Astrocyte (in vitro differentiated cells and primary cell): ENCODE data around the gene CAMK2B. TPM values are rescaled to one million over a fixed set of nuclear protein-coding genes. Genes with fewer than 3 reads are reported as not detected.

ENCODE experiments used
- DNase-seq: peaks from one replicate; pipeline ENCODE4 v3.0.0-alpha.2; 2010; ENCODE audit warnings: low read depth
- FAIRE-seq: peaks from 2 replicates; lab custom pipeline; 2011; peaks lifted over from hg19 to GRCh38; lab: Jason Lieb, UNC
- H2AFZ ChIP-seq: 2 replicates; pipeline ENCODE4 v1.6.0; 2012; ENCODE audit warnings: low read depth, low read length, inconsistent platforms
- H3K27ac ChIP-seq: 2 replicates; pipeline ENCODE4 v1.5.1; 2011; ENCODE audit warnings: low read depth, low read length, inconsistent platforms
- H3K27me3 ChIP-seq: 2 replicates; pipeline ENCODE4 v1.6.0; 2011; ENCODE audit warnings: low read length, inconsistent platforms; ENCODE audit not compliant: insufficient read depth
- H3K36me3 ChIP-seq: 2 replicates; pipeline ENCODE4 v1.5.1; 2011; ENCODE audit warnings: low read length, inconsistent platforms; ENCODE audit not compliant: insufficient read depth
- H3K4me1 ChIP-seq: 2 replicates; pipeline ENCODE4 v1.5.1; 2011; ENCODE audit warnings: low read length, inconsistent platforms; ENCODE audit not compliant: insufficient read depth
- H3K4me2 ChIP-seq: 2 replicates; pipeline ENCODE4 v1.6.0; 2012; ENCODE audit warnings: low read length, inconsistent platforms
- H3K4me3 ChIP-seq: 2 replicates; pipeline ENCODE4 v1.5.1; 2011; ENCODE audit warnings: low read depth, mild to moderate bottlenecking, low read length, inconsistent platforms; ENCODE audit not compliant: insufficient read depth
- H3K79me2 ChIP-seq: 2 replicates; pipeline ENCODE4 v1.6.0; 2012; ENCODE audit warnings: mild to moderate bottlenecking, low read length, inconsistent platforms; ENCODE audit not compliant: insufficient read depth
- H3K9ac ChIP-seq: 2 replicates; pipeline ENCODE4 v1.6.0; 2012; ENCODE audit warnings: mild to moderate bottlenecking, low read length, inconsistent platforms
- H3K9me3 ChIP-seq: 2 replicates; pipeline ENCODE4 v1.5.1; 2012; ENCODE audit warnings: low read depth, mild to moderate bottlenecking, low read length, inconsistent platforms; ENCODE audit not compliant: insufficient read depth
- H4K20me1 ChIP-seq: 2 replicates; pipeline ENCODE4 v1.6.0; 2012; ENCODE audit warnings: low read length, inconsistent platforms; ENCODE audit not compliant: insufficient read depth
- H3K27ac Mint-ChIP-seq: one replicate; pipeline ENCODE4 v1.8.0; 2021; ENCODE audit warnings: mild to moderate bottlenecking, mixed read lengths; ENCODE audit not compliant: unreplicated experiment
- H3K27me3 Mint-ChIP-seq: one replicate; pipeline ENCODE4 v1.8.0; 2021; ENCODE audit warnings: low read depth, mixed read lengths; ENCODE audit not compliant: unreplicated experiment
- H3K36me3 Mint-ChIP-seq: one replicate; pipeline ENCODE4 v1.8.0; 2021; ENCODE audit warnings: low read depth, mixed read lengths; ENCODE audit not compliant: unreplicated experiment
- H3K4me1 Mint-ChIP-seq: one replicate; pipeline ENCODE4 v1.8.0; 2021; ENCODE audit warnings: low read depth, mixed read lengths; ENCODE audit not compliant: unreplicated experiment
- H3K4me3 Mint-ChIP-seq: one replicate; pipeline ENCODE4 v1.8.0; 2021; ENCODE audit warnings: mild to moderate bottlenecking, moderate library complexity, mixed read lengths; ENCODE audit not compliant: unreplicated experiment
- H3K9me3 Mint-ChIP-seq: one replicate; pipeline ENCODE4 v1.8.0; 2021; ENCODE audit warnings: mild to moderate bottlenecking, mixed read lengths; ENCODE audit not compliant: unreplicated experiment
- EZH2 ChIP-seq: IDR thresholded peaks from 2 replicates; pipeline ENCODE4 v1.6.1; 2012; ENCODE audit warnings: mild to moderate bottlenecking, low read length, inconsistent platforms; ENCODE audit not compliant: insufficient read depth
- total RNA-seq: library from RNA; stranded (reverse); gene quantifications from 2 replicates; pipeline ENCODE4 v1.2.1, GENCODE V29; 2021
- TF ChIP-seq, protein P1 (sequence below): IDR thresholded peaks from 2 replicates; pipeline ENCODE4 v1.5.1; 2011; ENCODE audit warnings: low read depth, mild to moderate bottlenecking, inconsistent platforms, low read length, moderate library complexity; ENCODE audit not compliant: insufficient read depth

CAMK2B gene
- total RNA-seq, 1 donor from 2014 or later: 0.18 TPM

DNA sequence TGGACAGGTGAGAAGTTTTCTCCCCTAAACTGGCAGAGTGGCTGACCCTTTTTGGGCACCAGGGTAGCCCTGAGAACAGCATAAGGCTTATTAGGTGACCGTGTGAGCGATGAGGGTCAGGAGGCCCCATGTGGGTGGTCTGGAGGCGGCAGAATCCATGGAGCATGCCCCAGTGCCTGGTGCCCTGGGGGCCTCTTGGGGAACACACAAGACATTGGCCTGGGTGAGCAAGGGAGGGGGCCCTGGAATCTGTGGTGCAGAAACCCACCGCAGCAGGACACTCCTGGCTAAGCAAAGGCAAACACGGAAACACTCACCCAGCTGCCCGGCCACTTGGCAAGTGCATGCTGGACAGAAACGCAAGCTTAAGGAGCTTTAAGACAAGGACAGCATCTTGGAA is 95.1 kb downstream of the CAMK2B start:
- no peaks in the 10 kb centered on the region for H3K9me3 Mint-ChIP-seq
- H3K36me3 Mint-ChIP-seq: no peaks in the 10 kb centered on the region
- Histone ChIP-seq H3K4me1 (no peaks in the 10 kb centered on the region), H3K4me3 (no peak overlapping the region), H3K27ac (no peak overlapping the region), H3K36me3 (no peaks in the 10 kb centered on the region), H3K9ac (no peak overlapping the region), H3K27me3 (peaks cover 2% of the 10 kb centered on the region), H2AFZ (no peak overlapping the region), H3K4me2 (no peak overlapping the region), H3K79me2 (no peaks in the 10 kb centered on the region), H4K20me1 (no peaks in the 10 kb centered on the region), H3K9me3 (no peaks in the 10 kb centered on the region)
- H3K27me3 Mint-ChIP-seq: peaks cover 22% of the 10 kb centered on the region
- TF ChIP-seq, protein P1, sequence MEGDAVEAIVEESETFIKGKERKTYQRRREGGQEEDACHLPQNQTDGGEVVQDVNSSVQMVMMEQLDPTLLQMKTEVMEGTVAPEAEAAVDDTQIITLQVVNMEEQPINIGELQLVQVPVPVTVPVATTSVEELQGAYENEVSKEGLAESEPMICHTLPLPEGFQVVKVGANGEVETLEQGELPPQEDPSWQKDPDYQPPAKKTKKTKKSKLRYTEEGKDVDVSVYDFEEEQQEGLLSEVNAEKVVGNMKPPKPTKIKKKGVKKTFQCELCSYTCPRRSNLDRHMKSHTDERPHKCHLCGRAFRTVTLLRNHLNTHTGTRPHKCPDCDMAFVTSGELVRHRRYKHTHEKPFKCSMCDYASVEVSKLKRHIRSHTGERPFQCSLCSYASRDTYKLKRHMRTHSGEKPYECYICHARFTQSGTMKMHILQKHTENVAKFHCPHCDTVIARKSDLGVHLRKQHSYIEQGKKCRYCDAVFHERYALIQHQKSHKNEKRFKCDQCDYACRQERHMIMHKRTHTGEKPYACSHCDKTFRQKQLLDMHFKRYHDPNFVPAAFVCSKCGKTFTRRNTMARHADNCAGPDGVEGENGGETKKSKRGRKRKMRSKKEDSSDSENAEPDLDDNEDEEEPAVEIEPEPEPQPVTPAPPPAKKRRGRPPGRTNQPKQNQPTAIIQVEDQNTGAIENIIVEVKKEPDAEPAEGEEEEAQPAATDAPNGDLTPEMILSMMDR: no peak
- no peak for TF ChIP-seq EZH2
- DNase-seq (no peak), FAIRE-seq (no peak)
- H3K27ac Mint-ChIP-seq: no peak overlapping the region
- no peaks in the 10 kb centered on the region for H3K4me1 Mint-ChIP-seq
- no peak overlapping the region for H3K4me3 Mint-ChIP-seq

DNA sequence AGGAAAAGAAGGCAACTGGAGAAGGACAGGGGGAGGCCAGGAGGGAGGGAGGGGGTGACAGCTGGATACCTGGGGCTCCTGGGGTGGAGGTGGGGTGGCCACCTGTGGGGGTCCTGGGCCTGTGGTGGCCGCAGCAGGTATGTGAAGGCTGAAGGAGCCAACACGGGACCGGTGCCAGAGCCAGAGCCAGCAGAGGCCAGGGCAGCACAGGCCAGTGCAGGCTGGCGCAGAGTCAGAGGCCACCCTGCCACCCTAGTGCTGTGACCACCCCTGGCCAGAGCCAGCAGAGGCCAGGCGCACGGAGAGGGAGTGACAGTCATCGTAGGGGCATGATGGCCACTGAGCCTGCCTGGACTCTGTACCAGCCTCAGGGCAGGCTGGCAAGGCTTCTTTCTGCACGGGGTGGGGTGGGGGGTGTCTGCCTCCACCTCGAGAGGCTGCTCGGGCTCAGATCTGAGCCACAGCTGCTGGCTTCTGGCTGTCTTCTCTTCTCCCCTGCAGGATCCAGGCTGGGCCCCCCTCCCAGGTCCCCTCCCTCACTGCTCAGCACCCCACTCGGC is 95.8 kb downstream of the CAMK2B start:
- H3K27ac ChIP-seq: no peak overlapping the region
- H4K20me1 ChIP-seq: no peaks in the 10 kb centered on the region
- no peak for FAIRE-seq
- no peaks in the 10 kb centered on the region for H3K36me3 ChIP-seq
- H3K27ac Mint-ChIP-seq: no peak overlapping the region
- H3K27me3 Mint-ChIP-seq: peaks cover 22% of the 10 kb centered on the region
- H3K4me3 ChIP-seq: no peak overlapping the region
- no peak for TF ChIP-seq EZH2
- TF ChIP-seq, protein P1: no peak
- no peaks in the 10 kb centered on the region for H3K4me1 Mint-ChIP-seq
- no peaks in the 10 kb centered on the region for H3K9me3 Mint-ChIP-seq
- H3K79me2 ChIP-seq: no peaks in the 10 kb centered on the region
- H3K9ac ChIP-seq: no peak overlapping the region
- no peaks in the 10 kb centered on the region for H3K9me3 ChIP-seq
- DNase-seq: no peak
- H3K36me3 Mint-ChIP-seq: no peaks in the 10 kb centered on the region
- H3K27me3 ChIP-seq: peaks cover 2% of the 10 kb centered on the region
- H3K4me3 Mint-ChIP-seq: no peak overlapping the region
- no peaks in the 10 kb centered on the region for H3K4me1 ChIP-seq
- no peak overlapping the region for H3K4me2 ChIP-seq
- H2AFZ ChIP-seq: no peak overlapping the region

DNA sequence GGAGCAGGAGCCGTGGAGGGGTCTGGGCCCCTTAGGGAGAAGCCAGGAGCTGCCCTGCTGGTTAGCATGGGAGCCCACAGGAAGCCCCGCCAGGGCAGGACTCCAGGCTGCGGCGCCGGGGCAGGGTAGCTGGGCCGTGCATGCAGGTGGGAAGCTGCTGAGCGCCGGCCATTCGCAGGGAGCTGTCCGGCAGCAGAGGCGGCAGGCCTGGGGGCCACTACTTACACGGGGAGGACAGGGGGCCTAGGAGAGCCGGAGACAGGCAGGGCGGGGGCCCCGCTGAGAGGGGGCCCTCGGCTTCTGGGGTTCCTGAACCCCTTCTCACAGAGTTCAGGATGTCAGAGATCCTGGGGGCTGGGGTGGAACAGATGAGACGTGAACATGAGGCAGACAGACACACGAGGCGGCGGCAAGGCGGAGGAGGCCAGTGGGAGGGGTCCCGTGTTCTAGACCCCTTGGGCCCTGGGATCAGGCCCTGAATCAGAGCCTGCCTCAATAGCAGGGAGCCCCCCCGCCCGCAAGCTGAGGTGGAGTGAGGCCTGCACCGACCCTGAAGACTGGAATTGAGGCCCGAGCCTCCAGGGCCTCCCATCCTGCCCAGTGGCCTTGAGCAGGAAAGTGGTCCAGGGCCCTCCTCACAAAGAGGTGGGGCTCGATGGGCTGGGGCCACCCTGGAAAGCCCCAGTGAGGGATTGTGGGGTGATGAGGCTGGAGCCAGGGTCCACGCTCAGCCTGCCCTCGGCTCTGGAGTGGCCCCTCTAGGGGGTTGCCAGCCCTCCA is 96.6 kb downstream of the CAMK2B start:
- no peak for FAIRE-seq
- peaks cover 6% of the 10 kb centered on the region for H3K27me3 ChIP-seq
- no peaks in the 10 kb centered on the region for H3K4me1 Mint-ChIP-seq

More for the DNA sequence above, 96.6 kb downstream of the CAMK2B start:
- no peak for TF ChIP-seq EZH2
- TF ChIP-seq, protein P1: no peak
- no peak overlapping the region for H3K4me3 Mint-ChIP-seq
- no peak overlapping the region for H3K4me2 ChIP-seq
- H3K27ac Mint-ChIP-seq: no peak overlapping the region
- H3K36me3 Mint-ChIP-seq: no peaks in the 10 kb centered on the region
- no peak overlapping the region for H3K4me3 ChIP-seq
- no peaks in the 10 kb centered on the region for H3K9me3 ChIP-seq
- H3K36me3 ChIP-seq: no peaks in the 10 kb centered on the region
- no peaks in the 10 kb centered on the region for H4K20me1 ChIP-seq
- no peaks in the 10 kb centered on the region for H3K4me1 ChIP-seq
- no peaks in the 10 kb centered on the region for H3K79me2 ChIP-seq
- H2AFZ ChIP-seq: no peak overlapping the region
- H3K9me3 Mint-ChIP-seq: no peaks in the 10 kb centered on the region
- no peak overlapping the region for H3K9ac ChIP-seq
- no peak overlapping the region for H3K27ac ChIP-seq
- DNase-seq: no peak
- peaks cover 30% of the 10 kb centered on the region for H3K27me3 Mint-ChIP-seq
